Suppressor macrophage treated with lipopolysaccharide for 1 hour (primary cell): ENCODE measurements around the gene EIF2S1.
"Not testable (repeated sequence)": the region's sequence is repeated elsewhere in the genome, so short reads cannot be mapped to it uniquely, and the experiment has no call there.

Experiments
- DNase-seq, 3 donors: peaks; one replicate each; pipeline ENCODE4 v3.0.0-alpha.2; 2020 to 2022

EIF2S1 gene

DNA sequence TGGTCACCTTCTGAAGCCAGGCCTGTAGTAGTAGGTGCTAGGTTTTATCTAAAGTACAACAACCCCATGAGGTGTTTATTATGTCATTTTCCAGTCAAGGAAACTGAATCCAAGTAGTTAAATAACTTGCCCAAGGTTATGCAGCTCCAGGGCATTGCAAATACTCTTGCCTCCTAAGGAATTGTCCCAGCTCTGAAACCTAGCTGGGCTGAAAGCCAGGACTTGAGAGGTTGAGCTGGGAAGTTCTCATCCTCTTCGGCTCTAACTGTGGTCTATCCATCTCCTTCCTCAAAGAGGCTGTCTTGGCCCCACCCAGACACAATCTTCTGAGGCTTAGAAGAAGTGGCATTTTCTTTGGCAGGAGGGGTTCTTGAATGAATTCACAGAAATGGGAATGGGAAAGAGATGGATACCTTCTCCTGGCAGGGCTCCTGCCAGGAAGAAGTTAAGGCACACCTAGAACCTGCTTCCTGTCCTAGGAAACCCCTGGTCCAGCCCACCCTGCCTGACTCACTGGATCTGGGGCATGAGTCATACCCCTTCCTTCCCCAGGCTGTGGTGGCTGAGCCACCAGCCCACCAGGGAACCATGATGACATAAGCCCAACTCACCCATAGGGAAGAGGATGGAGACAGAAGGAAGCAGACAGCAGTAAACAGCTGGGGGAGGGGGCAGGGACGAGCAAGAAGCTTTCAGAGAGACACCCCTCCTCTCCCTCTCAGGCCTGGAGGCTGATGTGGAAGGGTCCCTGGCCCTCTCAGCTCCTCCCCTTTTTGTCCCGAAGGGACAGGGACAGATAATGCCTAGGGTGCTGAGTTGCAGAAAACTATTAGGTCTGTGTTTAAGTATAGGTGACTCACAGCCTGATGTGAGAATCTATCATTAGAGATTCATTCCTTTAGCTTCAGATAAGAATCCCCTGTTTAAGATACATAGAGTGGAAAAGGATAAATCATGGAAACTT is 54.0 kb downstream of the EIF2S1 start:
- DNase-seq = peak; percentile 93

DNA sequence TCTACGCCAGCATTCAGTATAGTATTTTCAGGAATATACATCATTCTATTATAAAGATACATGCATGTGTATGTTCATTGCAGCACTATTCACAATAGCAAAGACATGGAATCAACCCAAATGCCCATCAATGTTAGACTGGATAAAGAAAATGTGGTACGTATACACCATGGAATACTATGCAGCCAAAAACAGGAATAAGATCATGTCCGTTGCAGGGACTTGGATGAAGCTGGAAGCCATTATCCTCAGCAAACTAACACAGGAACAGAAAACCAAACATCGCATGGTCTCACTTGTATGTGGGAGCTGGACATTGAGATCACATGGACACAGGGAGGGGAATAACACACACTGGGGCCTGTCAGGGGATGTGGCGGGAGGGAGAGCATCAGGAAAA is 55.5 kb downstream of the EIF2S1 start:
- DNase-seq = not testable (repeated sequence)

DNA sequence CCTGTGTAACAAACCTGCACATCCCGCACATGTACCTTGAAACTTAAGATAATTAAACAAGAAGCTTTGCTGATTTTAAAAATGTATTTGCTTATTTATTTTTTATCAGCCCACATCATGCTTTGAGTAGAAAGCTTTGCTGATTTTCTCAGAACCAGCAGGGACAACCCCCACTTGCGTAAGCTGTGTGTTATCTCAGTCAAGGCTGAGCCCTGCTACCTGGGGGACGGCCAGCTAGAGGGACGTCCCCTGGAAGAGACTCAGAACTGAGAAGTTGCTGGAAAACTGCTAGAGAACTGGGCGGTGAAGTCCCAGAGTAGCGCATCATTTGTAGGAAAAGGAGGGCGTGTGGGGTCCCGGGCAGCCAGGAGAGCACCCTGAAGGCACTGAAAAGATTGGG is 56.0 kb downstream of the EIF2S1 start:
- DNase-seq = no peak

DNA sequence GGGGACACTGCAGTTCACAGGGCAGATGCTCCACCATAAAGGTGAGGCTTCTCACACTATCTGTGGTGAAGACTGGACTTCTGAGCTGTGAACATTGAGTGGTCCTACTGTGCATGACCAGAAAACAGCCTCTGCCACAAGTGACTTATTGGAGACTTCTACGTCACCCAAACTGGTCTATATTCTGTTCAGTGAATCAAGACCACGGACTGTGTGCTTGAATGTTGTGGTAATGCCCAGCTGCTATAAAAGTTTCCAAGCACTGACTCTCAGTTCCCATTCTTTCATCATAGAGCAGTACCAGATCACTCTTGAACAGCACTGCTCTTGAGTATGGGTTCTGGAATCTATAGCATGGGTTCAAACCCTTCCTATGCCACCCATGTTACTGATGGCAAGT is 56.7 kb downstream of the EIF2S1 start:
- DNase-seq = peak; percentile 25 to 53 (median 48)

DNA sequence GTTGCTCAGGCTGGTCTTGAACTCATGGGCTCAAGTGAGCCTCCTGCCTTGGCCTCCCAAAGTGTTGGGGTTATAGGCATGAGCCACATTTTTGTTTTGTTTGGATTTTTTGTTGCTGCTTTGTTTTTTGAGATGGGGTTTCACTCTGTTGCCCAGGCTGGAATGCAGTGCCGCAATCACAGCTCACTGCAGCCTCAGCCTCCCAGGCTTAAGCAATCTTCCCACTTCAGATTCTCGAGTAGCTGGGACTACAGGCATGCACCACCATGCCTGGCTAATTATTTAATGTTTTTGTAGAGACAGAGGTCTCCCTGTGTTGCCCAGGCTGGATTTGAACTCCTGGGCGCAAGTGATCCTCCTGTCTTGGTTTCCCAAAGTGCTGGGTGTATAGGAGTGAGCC is 57.5 kb downstream of the EIF2S1 start:
- no peak for DNase-seq

DNA sequence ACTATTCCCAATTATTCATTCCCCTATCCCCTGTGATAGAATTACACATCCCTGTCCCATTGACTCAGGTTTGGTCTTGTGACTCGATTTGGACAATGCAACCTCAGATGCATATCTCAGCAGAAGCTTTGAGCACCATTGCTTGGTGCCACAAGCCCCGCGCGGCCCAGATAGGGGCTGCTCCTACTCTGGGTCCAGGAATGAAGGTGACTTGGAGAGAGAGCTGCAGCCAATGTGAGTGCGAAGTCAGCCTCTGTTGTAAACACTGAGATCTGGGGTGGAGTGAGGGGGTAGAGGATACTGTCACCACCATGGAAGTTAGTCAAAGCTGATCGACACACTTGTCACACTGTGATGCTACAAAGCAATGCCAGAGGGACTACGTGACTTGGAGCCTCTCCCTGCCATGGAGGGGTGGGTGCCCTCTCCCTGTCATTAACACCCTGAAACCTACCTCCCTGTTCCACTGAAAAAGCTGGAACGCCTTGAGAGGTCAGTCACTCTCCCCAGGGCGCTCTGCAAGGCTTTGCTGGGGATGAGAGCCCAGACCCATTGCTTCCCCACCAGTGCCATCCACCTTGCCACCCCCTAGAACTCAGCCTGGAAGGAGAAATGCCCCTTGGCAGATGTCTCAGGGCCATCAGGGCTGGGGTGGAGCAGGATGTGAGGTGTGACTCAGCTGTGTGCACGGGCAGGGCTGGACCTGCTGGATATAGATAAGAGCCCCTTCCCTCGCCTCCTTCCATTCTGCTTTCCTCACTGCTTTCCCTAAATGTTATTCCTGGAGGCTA is 58.5 kb downstream of the EIF2S1 start:
- DNase-seq = no peak

DNA sequence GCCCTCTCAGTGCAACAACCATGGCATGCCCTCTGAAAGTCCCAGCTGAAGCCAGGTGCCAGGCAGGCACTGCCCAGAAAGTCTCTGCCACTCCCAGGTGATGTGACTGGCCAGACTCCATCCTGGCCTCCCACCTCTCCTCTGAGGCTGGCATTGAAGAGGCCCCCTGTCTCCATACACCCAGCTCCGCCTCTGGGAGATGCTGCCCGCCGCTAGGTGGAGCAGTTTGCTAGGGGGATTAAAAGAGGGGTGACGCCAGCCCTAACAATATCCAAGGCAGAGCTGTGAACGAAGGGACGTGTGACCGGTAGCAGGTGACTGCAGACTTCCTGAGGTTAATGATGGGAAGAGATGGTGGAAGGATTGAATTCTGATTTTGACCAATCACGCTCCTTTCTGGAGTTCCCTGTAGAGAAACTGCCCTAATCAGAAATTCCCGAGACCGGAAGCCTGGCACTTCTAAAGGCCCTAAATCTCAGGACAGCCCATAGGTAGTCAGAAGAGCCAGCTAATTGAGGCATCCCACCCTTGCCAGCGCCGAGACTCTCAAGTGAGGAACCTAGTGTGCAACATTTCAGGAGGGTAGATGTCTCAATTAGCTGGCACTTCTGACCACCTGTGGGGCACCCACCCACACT is 60.1 kb downstream of the EIF2S1 start:
- peak; percentile 54 to 77 (median 56) for DNase-seq

DNA sequence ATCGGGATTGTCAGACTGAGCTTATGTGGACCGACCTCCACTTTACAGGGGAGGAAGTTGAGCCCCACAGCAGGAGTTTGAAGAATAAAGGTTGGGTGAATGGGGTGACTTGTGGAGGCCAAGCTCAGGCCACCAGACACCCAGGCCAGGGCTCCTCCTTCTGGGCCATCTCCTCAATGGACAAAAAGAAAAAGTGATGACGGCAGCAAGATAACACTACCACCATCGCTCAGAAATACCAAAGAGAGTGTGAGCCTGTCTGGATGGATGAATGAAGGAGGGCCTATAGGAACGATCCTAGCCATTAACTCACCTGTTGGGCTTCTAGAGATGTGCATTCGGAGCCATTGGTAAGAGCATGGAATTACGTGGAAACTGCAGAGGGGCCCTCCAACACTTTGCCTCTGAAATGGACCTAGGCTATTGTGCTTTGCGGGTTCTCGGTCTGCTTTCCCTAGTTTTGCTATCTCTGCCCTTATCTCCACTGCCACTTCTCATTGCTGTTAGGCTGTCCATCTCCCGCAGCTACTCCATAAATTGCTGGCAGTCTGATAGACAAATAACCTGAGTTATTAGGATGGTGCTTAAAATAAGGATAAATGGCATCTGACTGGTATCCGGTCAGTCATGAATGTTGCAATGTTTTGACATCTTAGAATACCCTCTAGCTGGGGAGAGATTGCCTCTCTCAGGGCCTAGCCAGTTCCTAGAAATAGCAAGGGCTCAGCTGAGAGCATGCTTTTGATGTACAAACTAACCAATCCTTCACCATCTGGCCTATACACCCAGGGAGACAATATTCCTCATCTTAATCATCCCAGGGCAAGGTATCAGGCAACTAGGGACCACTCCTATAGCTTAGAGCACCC is 61.5 kb downstream of the EIF2S1 start:
- DNase-seq = no peak

DNA sequence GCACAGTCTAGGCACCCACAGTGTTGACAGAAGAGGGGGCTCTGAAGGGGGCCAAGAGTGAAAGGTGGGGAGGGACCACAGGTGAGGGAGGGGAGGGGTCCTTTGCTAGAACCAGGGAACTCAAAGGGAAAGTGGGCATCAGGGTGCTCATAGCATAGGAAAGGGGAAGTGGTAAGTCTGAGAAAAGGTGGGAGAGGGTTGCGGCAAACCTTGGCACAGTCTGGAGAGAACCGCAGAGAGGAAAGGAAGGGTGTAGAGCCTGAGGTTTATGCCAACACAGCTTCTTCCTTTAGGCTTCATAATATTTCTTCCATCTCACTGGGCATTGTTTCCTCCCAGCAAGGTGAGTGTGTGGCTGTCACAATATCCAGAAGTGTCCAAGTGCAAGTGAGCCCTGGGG is 63.3 kb downstream of the EIF2S1 start:
- peak in 1 of 3 donors; percentile 27 for DNase-seq

DNA sequence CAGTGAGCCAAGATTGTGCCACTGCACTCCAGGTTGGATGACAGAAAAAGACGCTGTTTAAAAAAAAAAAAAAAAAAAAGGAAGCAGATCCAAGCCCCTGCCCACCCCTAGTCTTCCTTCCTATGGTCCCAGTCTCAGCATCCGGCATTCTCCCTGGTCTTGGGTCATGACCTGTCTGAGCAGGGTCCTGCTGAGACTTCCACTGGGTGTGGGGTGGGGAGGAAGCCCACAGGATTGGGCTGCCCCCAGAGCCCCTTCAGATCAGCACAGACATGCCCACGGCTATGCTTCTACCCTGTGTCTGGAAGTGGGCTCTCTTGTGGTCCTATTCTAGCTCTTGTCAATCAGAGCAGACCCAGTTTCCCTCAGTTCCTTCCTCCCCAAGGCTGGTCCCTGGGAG is 64.4 kb downstream of the EIF2S1 start:
- DNase-seq = no peak

DNA sequence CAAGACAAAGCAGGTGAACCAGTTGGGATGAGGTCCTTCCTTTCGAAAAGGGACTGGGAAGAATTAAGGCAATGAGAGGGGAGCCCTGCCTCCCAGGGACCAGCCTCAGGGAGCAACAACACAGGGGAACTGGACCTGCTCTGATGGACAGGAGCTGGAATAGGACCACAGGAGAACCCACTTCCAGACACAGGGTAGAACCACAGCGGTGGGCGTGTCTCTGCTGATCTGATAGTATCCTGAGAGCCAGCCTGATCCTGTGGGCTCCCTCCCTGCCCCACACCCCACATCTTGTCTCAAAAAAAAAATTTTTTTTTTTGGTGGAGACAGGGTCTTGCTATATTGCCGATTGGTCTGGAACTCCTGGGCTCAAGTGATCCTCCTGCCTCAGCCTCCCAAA is 65.5 kb downstream of the EIF2S1 start:
- DNase-seq = no peak

DNA sequence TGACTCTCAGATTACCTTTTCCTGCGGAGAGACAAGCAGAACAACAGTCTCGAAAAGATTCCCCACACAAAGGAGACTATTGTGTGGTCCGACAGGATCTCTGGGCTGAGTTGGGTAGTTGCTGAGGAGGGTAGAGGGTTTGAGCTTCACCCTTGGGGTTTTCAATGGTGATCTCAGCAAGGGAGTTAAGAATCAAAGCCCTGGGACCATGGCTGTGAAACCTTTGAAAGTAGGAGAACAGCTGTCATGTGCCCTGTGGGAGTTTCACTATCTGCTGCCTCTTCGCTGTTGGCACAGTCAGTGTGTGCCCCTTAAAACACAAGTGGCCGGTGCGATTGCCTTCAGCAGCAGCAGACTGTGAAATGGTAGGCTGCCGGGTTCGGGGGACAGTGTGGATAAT is 66.0 kb downstream of the EIF2S1 start:
- DNase-seq = peak in 1 of 3 donors; percentile 12

DNA sequence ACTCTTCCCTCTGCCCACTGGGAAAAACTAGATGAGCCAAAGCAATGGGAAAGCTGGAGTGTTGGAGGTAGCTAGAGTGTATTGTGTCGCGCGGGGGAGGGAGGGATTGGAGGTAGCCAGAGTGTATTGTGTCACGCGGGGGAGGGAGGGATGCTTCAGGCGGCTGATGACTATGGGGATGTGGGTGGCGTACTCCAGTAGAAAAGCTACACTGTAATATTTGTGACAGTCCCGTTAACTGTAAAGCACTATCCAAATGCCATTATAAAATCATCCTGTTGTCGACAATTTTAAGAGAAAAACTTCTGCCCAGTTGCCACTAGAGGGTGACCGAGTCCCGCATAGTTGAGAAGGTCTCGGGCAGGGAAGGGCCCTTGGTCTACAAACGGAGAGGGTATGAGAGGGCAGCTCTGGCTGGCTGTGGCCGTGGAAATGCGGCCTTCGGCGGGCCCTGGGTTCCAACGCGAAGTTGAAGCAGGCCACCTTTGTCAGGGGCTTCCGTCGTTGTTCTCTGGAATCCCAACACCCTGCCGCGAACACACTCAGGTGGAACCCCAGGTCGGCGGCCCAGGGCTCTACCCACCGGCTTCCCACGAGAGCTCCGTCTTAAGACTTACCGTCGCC is 67.0 kb downstream of the EIF2S1 start:
- peak; percentile 85 to 88 (median 88) for DNase-seq

DNA sequence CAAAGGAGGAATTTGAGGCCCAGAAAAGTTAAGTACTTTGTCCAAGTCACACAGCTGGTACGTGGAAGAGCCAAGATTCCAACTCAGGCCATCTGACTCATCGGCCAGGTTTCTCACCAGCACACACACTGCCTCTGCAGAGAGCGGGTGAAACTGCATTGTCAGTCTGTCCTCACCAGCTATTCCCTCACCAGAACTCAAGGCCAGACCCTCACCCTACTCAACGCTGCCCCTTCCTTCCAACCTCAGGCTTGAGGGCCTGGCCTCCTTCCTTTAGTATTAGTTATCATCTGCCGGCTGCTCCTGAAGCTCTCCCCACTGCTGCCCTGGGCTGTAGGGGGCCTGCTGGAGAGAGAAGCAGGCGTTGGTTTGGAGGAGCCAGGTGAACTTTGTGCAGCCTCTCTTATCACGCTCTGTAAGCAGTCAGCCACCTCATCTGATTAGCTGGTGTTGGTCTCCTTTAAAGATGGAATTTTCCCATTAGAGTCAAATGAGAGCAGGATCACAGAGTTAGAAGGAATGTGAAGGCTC is 68.4 kb downstream of the EIF2S1 start:
- no peak for DNase-seq

DNA sequence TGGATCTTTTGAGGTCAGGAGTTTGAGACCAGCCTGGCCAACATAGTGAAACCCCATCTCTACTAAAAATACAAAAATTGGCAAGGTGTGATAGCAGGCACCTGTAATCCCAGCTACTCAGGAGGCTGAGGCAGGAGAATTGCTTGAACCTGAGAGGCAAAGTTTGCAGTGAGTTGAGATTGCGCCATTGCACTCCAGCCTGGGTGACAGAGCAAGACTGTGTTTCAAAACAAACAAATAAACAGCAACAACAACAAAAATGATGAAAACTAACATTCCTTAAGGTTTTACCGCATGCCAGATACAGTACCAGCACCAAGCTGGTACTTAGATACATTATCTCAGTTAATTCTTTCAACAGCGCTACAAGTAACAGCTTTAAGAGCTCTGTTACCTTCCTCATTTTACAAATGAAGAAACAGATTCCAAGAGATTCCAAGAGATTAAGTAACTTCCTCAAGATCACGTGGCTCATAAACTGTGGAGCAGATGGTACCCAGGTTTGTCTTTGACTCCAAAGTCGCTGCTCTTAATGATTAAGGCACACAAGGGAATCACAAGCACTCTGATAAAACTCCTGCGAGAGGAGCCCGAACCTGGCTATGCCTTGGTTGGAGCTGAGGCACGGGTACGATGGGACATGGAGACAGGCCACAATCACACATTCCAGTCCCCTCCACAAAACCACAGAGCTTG is 69.5 kb downstream of the EIF2S1 start:
- DNase-seq = no peak

DNA sequence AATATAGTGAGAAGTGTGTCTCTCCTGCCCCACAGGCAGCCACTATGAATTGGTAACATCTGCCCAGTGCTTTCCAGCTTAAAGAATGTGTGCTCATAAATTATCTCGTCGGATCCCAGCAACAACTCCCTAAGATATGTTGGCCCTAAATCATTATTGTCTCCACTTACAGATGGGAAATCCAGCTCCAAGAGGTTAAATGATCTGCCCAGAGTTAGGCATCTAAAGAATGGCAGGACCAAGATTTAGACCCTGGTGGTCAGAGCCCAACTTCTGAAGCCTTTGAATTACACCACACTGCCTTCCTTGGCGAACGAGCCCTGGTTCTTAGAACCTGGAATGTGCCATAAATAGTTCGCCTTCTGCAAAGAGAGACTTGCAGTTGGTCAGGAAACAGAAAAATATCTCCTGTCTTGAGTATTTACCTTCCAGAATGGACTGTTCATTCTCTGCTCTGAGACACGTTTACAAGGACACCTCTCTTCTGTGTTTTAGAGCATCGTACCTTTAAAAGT is 72.0 kb downstream of the EIF2S1 start:
- no peak for DNase-seq

DNA sequence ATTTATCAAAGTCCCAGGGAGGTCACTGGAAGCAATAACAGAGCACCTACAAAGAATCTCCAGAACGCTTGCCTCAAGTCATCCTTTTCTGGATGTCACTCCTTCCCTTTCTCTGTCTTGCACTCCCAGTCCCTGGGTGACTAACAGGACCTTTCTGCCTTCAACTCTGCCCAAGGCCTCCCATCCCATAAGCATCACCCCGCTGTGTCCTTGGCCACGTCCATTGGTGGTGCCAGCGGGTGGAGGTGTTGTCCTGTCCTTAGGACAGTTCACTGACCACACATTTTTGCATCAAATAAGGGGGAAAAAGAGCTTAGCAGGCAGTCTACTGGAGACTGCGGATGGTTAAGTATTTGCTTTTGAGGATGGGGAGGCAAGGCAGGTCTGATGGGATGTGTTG is 75.5 kb downstream of the EIF2S1 start:
- DNase-seq = no peak
